Measurements from ENCODE around the gene SPDYE4. TPM values are rescaled to one million over a fixed set of nuclear protein-coding genes. Genes with fewer than 3 reads are reported as not detected.
A peak's percentile ranks its signal among the peaks of the same experiment; 100 is the strongest.

Gene SPDYE4
- total RNA-seq, 1 donor from 2014 or later: not detected

GRCh38 chr17:8741366-8741765 is 17.0 kb downstream of the SPDYE4 start:
- no peak for DNase-seq

- no peak for DNase-seq
These were observed 17.9 kb downstream of the SPDYE4 start for GRCh38 chr17:8740486-8740885.

- no peak for DNase-seq
These were observed 19.2 kb downstream of the SPDYE4 start for GRCh38 chr17:8739097-8739496.

DNA sequence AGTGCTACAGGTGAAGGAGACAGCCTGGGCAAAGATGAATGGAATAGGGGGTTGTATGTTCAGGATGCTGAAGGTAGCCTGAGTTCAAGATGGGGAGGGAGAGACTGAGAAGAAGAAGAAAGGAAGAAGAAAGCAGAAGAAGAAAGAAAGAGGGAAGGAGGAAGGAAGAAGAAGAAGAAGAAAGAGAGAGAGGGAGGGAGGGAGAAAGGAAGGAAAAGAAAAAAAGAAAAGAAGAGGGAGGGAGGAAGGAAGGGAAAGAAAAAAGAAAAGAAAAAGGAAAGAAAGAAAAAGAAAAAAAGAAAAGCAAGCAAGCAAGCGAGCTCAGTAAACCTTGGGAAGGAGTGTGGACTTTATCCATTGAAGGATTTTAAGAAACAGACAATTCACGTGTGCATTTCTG is 21.6 kb downstream of the SPDYE4 start:
- DNase-seq: no peak

- no peak for DNase-seq
These were observed 22.0 kb downstream of the SPDYE4 start for GRCh38 chr17:8736362-8736761.

DNA sequence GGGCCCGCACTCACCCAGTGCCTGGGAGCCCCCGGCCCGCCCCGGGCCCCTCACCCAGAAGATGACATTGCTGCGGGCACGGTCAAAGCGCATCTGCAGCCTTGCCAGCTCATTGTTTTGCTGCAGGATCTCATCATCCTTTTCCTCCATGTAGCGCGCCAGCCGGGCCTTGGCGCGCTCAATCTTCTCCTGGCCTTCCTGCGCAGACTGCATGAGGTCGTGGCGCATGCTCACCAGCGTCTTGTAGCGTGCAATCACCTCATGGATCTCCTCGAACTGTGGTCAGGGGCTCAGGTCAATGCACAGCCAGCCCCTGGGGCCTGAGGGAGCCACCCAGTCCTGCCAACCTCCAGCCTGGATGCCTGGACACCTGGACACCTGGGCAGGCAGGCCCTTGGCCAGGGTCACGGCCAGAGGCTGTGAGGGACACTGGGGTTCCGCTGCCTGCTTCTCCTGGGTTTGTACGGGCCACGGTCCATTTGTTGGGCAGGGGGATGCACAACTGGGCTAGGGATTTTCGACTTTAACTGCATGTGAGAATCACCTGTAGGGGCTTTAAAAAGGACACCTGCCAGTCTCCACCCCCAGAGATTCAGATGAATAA is 22.9 kb downstream of the SPDYE4 start:
- DNase-seq: no peak

GRCh38 chr17:8734876-8735275 is 23.5 kb downstream of the SPDYE4 start:
- DNase-seq: no peak

- no peak for DNase-seq
These were observed 25.8 kb downstream of the SPDYE4 start for GRCh38 chr17:8732406-8733085.

DNA sequence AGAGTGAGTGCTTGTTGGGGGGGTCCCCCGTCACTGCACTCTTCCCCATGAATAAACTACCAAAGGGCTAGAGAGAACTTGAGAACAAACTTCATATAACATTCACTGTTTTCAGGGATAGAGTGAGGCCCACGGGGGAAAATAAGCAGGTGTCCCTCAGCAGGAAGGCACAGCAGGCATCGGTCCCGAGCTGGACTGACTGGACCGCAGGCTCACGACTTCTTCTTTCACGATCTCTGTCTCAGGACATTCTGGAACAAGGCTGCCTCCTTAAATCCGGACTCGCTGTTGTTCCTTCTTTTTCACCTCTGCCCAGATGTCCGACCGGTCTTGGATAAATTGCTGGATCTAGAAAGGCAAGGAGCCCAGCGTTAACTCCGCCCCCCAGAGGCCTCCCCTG is 28.5 kb downstream of the SPDYE4 start:
- no peak for DNase-seq

DNA sequence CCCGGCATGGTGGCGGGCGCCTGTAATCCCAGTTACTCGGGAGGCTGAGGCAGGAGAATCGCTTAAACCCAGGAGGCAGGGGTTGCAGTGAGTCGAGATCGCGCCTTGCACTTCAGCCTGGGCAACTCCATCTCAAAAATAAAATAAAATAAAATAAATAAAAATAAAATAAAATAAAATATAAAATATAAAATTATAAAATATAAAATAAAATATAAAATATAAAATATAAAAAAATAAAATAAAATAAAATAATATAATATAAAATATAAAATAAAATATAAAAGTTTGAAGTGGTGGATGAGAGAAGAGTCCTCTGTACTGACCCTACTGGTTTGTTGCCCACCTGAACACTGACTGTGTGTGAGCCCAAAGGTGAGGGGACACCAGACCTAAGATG is 28.9 kb downstream of the SPDYE4 start:
- DNase-seq: no peak

DNA sequence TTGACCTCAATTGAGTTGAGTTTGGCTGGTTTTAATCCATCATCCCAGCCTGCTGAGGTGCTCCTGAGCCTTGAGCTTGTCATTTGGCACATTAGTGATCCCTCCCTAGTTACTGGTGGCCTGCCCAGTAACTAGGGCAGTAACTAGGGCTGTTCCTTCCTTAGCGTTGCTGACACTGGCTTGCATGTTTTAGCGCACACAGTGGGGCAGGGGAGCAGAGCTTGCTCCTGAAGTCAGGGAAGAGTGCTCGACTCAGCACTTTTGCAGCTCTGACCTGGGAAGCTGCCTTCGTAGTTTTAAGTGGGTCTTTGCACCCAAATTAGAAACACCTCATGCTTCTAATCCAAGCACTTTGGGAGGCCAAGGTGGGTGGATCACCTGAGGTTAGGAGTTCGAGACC is 29.4 kb downstream of the SPDYE4 start:
- no peak for DNase-seq

DNA sequence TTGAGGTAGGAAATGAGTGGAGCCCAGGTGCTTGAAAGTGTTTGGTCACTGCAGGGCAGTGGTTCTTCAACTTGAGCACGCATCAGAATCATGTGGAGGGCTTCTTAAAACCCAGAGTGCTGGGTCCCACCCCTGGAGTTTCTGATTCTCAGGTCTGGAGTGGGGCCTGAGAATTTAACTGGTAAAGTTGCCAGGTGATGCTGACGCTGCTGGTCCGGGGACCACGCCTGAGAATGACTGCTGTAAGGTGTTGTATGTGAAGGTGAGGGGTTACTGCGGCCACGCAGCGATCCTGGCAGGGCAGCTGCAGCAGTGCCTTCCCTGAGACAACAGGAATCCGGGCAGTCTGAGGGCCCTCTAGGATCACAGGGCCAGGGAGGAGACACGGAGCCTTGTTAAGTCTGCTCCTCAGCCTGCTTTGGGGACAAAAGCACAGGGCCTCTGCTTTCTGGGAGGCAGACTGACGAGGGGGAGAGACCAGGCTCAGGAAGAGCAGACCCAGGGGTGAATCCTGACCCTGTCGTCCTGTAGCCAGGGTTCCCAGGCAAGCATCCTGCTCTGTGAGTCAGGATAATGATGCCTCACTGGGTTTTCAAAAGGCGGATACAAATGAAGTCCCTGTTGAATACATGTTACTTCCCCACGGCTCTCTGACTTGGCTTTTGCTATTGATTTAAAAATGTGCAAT is 30.0 kb downstream of the SPDYE4 start:
- DNase-seq: no peak

GRCh38 chr17:8726941-8727555 is 31.3 kb downstream of the SPDYE4 start:
- peak; percentile 41 for DNase-seq

DNA sequence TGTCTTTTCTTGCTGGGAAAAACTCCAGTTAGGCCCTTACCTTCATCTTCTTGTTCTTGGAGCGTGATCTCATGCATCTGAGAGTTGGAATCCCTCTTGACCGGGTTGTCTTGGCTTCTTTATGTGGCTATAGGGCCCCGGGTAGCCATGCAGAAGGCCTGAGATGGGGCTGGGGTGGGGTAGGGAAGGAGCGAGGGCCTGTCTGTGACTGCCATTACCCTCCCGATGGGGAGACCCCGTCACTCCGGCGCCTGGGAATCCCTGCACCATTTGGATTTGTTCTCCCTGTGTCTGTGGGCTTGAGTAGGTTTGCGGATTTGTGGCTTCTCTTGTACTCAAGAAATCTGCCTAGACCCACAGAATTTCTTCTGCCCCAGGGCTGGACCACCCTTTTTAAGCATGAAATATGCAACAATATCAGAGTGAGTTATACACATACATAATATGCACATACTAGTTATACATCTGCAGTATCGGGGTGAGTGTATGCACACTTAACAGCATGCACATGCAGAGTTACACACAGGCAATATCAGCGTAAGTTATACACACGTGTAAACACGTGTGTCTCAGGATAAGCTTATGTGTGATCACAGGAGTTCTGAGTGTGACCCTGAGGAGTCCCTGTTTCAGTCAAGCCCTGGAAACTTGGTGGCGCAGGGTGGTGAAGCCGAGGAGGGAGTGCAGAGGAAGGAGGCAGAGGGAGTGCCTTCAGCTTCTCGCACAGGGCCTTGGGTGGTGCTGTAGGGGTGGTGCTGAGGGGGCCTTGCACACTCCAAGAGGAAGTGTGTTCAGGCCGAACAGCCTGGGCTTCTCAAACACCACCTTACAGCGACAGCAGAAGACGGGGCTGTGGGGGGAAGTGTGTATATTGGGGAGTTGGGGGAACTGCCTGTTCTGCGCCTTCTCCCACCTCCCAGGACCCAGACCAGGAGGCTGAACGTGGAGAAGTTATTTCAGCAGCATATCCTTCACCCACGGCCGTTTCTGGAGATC is 32.2 kb downstream of the SPDYE4 start:
- no peak for DNase-seq

- DNase-seq: peak; percentile 55
These were observed 33.9 kb downstream of the SPDYE4 start for GRCh38 chr17:8724451-8724850.

- DNase-seq: no peak
These were observed 37.8 kb downstream of the SPDYE4 start for GRCh38 chr17:8720596-8720995.

GRCh38 chr17:8719291-8720246 is 38.8 kb downstream of the SPDYE4 start:
- DNase-seq: no peak

GRCh38 chr17:8718001-8718563 is 40.3 kb downstream of the SPDYE4 start:
- no peak for DNase-seq

DNA sequence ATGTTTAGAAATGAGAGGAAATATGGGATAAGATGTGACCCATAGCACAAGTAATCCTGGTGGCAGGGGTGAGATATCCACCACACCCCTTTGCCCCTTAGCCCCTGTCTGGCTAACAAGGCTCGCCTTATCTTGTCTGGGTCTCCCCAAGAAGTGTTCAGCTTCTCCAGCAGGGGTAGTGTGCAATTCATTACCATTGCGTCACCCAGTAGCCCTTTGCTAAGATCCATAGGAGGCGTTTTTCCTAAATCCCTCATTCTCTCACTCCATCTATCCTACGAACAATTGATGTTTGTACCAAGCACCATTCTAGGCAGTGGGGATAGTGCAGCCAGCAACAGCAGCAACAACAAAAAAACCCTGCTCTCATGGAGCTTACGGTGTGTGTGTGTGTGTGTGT is 44.5 kb downstream of the SPDYE4 start:
- no peak for DNase-seq

DNA sequence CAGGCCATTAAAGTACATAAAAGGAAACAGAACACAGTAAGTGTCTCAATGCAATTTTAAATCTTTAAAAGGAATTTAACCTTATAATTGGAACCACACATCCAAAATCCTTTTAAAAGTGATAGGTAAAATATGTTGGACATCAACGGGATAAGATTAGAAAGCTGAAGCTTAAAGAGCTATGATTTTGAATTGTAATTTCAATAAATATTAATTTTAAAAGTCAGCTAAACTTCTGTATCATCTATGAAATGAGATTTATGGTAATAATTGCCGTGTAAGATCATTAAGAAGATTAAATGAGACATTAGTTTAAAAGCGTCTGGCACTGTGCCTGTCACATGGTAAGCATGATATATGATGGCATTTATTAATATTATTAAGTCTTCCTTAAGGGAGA is 45.0 kb downstream of the SPDYE4 start:
- DNase-seq: no peak

Measured in tongue (tissue), 2 donors.